ENCODE results near the gene RGS6.
A peak's percentile ranks its signal among the peaks of the same experiment; 100 is the strongest.

The RGS6 gene

GRCh38 chr14:71947947-71948500, 15.8 kb downstream of the RGS6 start:
- no peak for DNase-seq

- DNase-seq, result no peak
Measured at GRCh38 chr14:71952381-71953363, 20.4 kb downstream of the RGS6 start.

- DNase-seq, result no peak
Measured at GRCh38 chr14:71956920-71957563, 24.8 kb downstream of the RGS6 start.

- no peak for DNase-seq
Measured at GRCh38 chr14:71959055-71959454, 26.8 kb downstream of the RGS6 start.

- DNase-seq, result peak in 1 of 2 experiments; percentile 4
Measured at GRCh38 chr14:71960494-71961353, 28.5 kb downstream of the RGS6 start.

- DNase-seq, result no peak
Measured at GRCh38 chr14:71961972-71962371, 29.7 kb downstream of the RGS6 start.

- DNase-seq, result no peak
Measured at GRCh38 chr14:71964716-71965115, 32.5 kb downstream of the RGS6 start.

GRCh38 chr14:71966528-71966927, 34.3 kb downstream of the RGS6 start:
- no peak for DNase-seq

GRCh38 chr14:71967704-71968103, 35.5 kb downstream of the RGS6 start:
- no peak for DNase-seq

GRCh38 chr14:71970272-71970671, 38.0 kb downstream of the RGS6 start:
- DNase-seq, result no peak

GRCh38 chr14:71985538-71986189, 53.4 kb downstream of the RGS6 start:
- no peak for DNase-seq

- DNase-seq, result no peak
Measured at GRCh38 chr14:71988476-71988875, 56.2 kb downstream of the RGS6 start.

- no peak for DNase-seq
Measured at GRCh38 chr14:71988939-71989338, 56.7 kb downstream of the RGS6 start.

GRCh38 chr14:71994416-71994815, 62.2 kb downstream of the RGS6 start:
- DNase-seq, result no peak

- DNase-seq, result no peak
Measured at GRCh38 chr14:71995741-71996140, 63.5 kb downstream of the RGS6 start.

- DNase-seq, result no peak
Measured at GRCh38 chr14:71996610-71997009, 64.4 kb downstream of the RGS6 start.

- peak; percentile 1 to 9 for DNase-seq
Measured at GRCh38 chr14:72000907-72001306, 68.7 kb downstream of the RGS6 start.

GRCh38 chr14:72002731-72003130, 70.5 kb downstream of the RGS6 start:
- no peak for DNase-seq

- DNase-seq, result no peak
Measured at GRCh38 chr14:72008666-72009065, 76.4 kb downstream of the RGS6 start.

- no peak for DNase-seq
Measured at GRCh38 chr14:72010474-72010873, 78.2 kb downstream of the RGS6 start.

- DNase-seq, result no peak
Measured at GRCh38 chr14:72013721-72014345, 81.6 kb downstream of the RGS6 start.

GRCh38 chr14:72014486-72014885, 82.3 kb downstream of the RGS6 start:
- DNase-seq, result no peak
